Activated CD4-positive, alpha-beta memory T cell treated with anti-CD3 and anti-CD28 coated beads for 36 hours (primary cell): ENCODE results near the gene ZNF649. TPM values are rescaled to one million over a fixed set of nuclear protein-coding genes. Genes with fewer than 3 reads are reported as not detected.

Experiments used
- CTCF ChIA-PET: fragments of 350-600 bp; sonication (Branson Sonifier 250); formaldehyde crosslinking; loops from one replicate; lab custom pipeline; 2021; ENCODE audit warnings: antibody characterized with exemption, inconsistent platforms; lab: Charles Lee
- POLR2A ChIA-PET: fragments of 350-600 bp; sonication (Branson Sonifier 250); formaldehyde crosslinking; loops from one replicate; lab custom pipeline; 2021; ENCODE audit warnings: antibody characterized with exemption; lab: Charles Lee
- DNase-seq: peaks from one replicate; pipeline ENCODE4 v3.0.0-alpha.2; 2020
- H3K27ac Mint-ChIP-seq: one replicate; pipeline ENCODE4 v1.8.0; 2021; ENCODE audit warnings: mixed read lengths
- H3K27me3 Mint-ChIP-seq: one replicate; pipeline ENCODE4 v1.8.0; 2021; ENCODE audit warnings: mixed read lengths
- H3K36me3 Mint-ChIP-seq: one replicate; pipeline ENCODE4 v1.8.0; 2021; ENCODE audit warnings: mixed read lengths
- H3K4me1 Mint-ChIP-seq: one replicate; pipeline ENCODE4 v1.8.0; 2021; ENCODE audit warnings: low read depth, mixed read lengths
- H3K4me3 Mint-ChIP-seq: one replicate; pipeline ENCODE4 v1.8.0; 2021; ENCODE audit warnings: mild to moderate bottlenecking, mixed read lengths
- H3K9me3 Mint-ChIP-seq: one replicate; pipeline ENCODE4 v1.8.0; 2021; ENCODE audit warnings: mixed read lengths
- intact Hi-C: fragments of 100-400 bp; cut with micrococcal nuclease; formaldehyde crosslinking; loops from one replicate; pipeline ENCODE4 v1.15.1; 2023
- total RNA-seq, 2 experiments: library from RNA; stranded (reverse); gene quantifications; one replicate each; pipeline ENCODE4 v1.2.3, GENCODE V29; 2021

Gene ZNF649
- total RNA-seq, 2 experiments from 2014 or later = 6.7 to 9.0 TPM

DNA sequence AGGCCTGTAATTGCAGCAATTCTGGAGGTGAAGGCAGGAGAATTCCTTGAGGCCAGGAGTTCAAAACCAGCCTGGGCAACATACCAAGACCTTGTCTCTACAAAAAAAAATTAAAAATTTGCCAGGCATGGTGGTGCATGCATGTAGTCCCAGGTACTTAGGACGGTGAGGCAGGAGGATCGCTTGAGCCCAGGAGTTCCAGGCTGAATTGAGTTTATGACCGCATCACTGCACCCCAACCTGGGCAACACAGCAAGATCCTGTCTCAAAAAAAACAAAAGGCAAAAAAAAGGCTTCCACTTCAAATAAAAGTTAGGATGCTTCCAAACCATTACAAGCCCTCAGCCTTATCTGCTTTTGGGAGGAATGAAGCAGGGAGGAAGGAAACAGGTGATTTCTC is 22.3 kb downstream of the ZNF649 start:
- H3K27me3 Mint-ChIP-seq = no peaks in the 10 kb centered on the region
- DNase-seq = no peak
- peaks cover 82% of the 10 kb centered on the region for H3K36me3 Mint-ChIP-seq
- intact Hi-C loops = no loop called here
- no peak overlapping the region for H3K4me3 Mint-ChIP-seq
- no peak overlapping the region for H3K27ac Mint-ChIP-seq
- no peaks in the 10 kb centered on the region for H3K4me1 Mint-ChIP-seq
- ChIA-PET POLR2A (no interaction called here), CTCF (interaction anchor here (0.7 kb wide), 1 partner anchor 1910 kb away, joined by 3 read pairs; no protein-coding TSS in a partner anchor)
- H3K9me3 Mint-ChIP-seq = peaks cover 74% of the 10 kb centered on the region

DNA sequence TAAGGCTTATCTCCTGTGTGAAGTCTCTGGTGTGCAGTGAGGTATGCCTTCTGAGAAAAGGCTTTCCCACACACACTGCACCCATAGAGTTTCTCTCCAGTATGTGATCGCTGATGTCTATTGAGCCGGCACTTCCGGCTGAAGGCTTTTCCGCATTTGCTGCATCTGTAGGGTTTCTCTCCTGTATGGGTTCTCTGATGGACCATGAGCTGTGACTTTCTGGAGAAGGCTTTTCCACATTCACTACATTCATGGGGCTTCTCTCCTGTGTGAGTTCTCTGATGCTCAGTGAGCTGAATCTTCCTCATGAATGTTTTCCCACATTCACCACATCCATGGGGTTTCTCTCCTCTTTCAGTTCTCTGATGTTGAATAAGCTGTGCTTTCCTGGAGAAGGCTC is 31.7 kb downstream of the ZNF649 start:
- ChIA-PET CTCF (no interaction called here), POLR2A (no interaction called here)
- no peak overlapping the region for H3K27ac Mint-ChIP-seq
- intact Hi-C loops = no loop called here
- H3K9me3 Mint-ChIP-seq = peaks cover 93% of the 10 kb centered on the region
- DNase-seq = no peak
- H3K27me3 Mint-ChIP-seq = no peaks in the 10 kb centered on the region
- H3K4me1 Mint-ChIP-seq = no peaks in the 10 kb centered on the region
- no peak overlapping the region for H3K4me3 Mint-ChIP-seq
- H3K36me3 Mint-ChIP-seq = peaks cover 87% of the 10 kb centered on the region

DNA sequence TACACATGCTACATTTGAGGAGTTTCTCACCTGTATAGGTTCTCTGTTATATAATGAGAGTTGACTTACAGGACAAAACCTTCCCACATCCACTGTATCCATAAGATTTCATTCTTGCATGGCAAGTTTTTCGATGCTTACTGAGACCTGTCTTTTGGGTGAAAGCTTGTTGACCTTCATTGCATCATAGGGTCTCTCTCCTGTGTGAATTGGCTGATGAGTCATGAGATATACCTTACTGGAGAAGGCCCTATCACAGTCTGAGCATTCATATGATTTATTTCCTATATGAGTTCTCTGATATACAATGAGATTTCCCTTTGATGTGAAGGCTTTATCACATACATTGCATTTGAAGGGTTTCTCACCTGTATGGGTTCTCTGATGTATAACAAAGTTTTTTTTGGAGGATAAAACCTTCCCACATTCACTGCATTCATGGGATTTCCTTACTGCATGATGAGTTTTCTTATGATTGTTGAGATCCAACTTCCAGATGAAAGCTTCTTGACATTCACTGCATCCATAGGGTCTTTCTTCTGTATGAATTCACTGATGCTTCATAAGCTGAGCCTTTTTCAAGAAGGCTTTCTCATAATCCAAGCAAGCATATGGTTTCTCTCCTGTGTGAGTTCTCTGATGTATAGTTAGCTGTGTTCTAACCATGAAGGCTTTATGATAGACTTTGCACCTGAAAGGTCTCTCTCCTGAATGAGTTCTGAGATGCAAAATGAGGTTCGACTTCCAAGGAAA is 42.8 kb downstream of the ZNF649 start:
- Mint-ChIP-seq H3K27me3 (no peaks in the 10 kb centered on the region), H3K4me3 (no peak overlapping the region), H3K9me3 (peaks cover 84% of the 10 kb centered on the region), H3K27ac (no peak overlapping the region), H3K36me3 (peaks cover 58% of the 10 kb centered on the region), H3K4me1 (no peaks in the 10 kb centered on the region)
- no peak for DNase-seq
- CTCF ChIA-PET = no interaction called here
- POLR2A ChIA-PET = no interaction called here
- intact Hi-C loops = no loop called here

Other genes starting within 250 kb of the ZNF649 start
- 10 to 100 TPM in 1 of 2 experiments, 1 to 10 TPM in 1; 10.0 to 14.2 TPM for gene SPACA6, start 211.7 kb downstream of the ZNF649 start, total RNA-seq
- gene HAS1, start 181.0 kb downstream of the ZNF649 start, total RNA-seq = not detected
- gene FPR1, start 153.1 kb downstream of the ZNF649 start, total RNA-seq = not detected
- not detected for gene FPR2, start 143.8 kb downstream of the ZNF649 start, total RNA-seq
- gene FPR3, start 109.9 kb downstream of the ZNF649 start, total RNA-seq = not detected
- 1 to 10 TPM; 4.1 to 5.3 TPM for gene ZNF577, start 17.1 kb downstream of the ZNF649 start, total RNA-seq
- 1 to 10 TPM; 3.2 to 4.6 TPM for gene ZNF613, start 22.5 kb upstream of the ZNF649 start, total RNA-seq
- 1 to 10 TPM; 6.9 to 8.1 TPM for gene ZNF350, start 81.8 kb upstream of the ZNF649 start, total RNA-seq
- 1 to 10 TPM; 7.5 to 7.8 TPM for gene ZNF615, start 103.2 kb upstream of the ZNF649 start, total RNA-seq
- 1 to 10 TPM; 7.2 TPM for gene ZNF614, start 123.4 kb upstream of the ZNF649 start, total RNA-seq
- 1 to 10 TPM; 8.3 to 8.8 TPM for gene ZNF432, start 143.8 kb upstream of the ZNF649 start, total RNA-seq
- 10 to 100 TPM; 14.5 to 17.0 TPM for gene ZNF841, start 190.7 kb upstream of the ZNF649 start, total RNA-seq
- 10 to 100 TPM; 10.5 to 11.6 TPM for gene ZNF616, start 234.9 kb upstream of the ZNF649 start, total RNA-seq